H1 (cell line): ENCODE data around the gene CCDC171. TPM values are rescaled to one million over a fixed set of nuclear protein-coding genes. Genes with fewer than 3 reads are reported as not detected.

Experiments
- CTCF ChIA-PET: fragments of 300-600 bp; sonication (Branson Sonifier 250); formaldehyde crosslinking; loops from one replicate; lab custom pipeline; 2021; ENCODE audit not compliant: partially characterized antibody; lab: Charles Lee
- POLR2A ChIA-PET: fragments of 300-600 bp; sonication (Branson Sonifier 250); formaldehyde crosslinking; loops from one replicate; lab custom pipeline; 2021; ENCODE audit warnings: inconsistent platforms; ENCODE audit not compliant: partially characterized antibody; lab: Charles Lee
- DNase-seq, 2 experiments: peaks; one replicate each; pipeline versions ENCODE4 v3.0.0 to v3.0.0-alpha.2; 2010 to 2022; ENCODE audit warnings: low spot score in 2 of 2, low read depth in 1 of 2, mixed read lengths in 1 of 2
- FAIRE-seq: peaks from 2 replicates; lab custom pipeline; 2011; peaks lifted over from hg19 to GRCh38; lab: Jason Lieb, UNC
- H2AFZ ChIP-seq: 2 replicates; pipeline ENCODE4 v1.8.1; 2012; ENCODE audit warnings: low read length, inconsistent platforms
- H2AK5ac ChIP-seq: 2 replicates; pipeline ENCODE4 v1.6.1; 2013; ENCODE audit warnings: low read depth, low read length
- H2BK120ac ChIP-seq: replicated peaks from 2 replicates; pipeline ENCODE3; 2013; ENCODE audit warnings: low read depth, low read length, inconsistent platforms
- H2BK12ac ChIP-seq: 2 replicates; pipeline ENCODE4 v1.6.1; 2013; ENCODE audit warnings: low read depth, low read length
- H2BK15ac ChIP-seq: 2 replicates; pipeline ENCODE4 v1.6.1; 2013; ENCODE audit warnings: low read length
- H2BK20ac ChIP-seq: 2 replicates; pipeline ENCODE4 v1.6.1; 2013; ENCODE audit warnings: low read length
- H2BK5ac ChIP-seq: 2 replicates; pipeline ENCODE4 v1.6.1; 2013; ENCODE audit warnings: low read depth, low read length
- H3K14ac ChIP-seq: 2 replicates; pipeline ENCODE4 v1.6.1; 2013; ENCODE audit warnings: inconsistent platforms; ENCODE audit not compliant: insufficient read length
- H3K18ac ChIP-seq: 2 replicates; pipeline ENCODE4 v1.6.1; 2013; ENCODE audit warnings: low read length; ENCODE audit errors: extremely low read depth
- H3K23ac ChIP-seq: 2 replicates; pipeline ENCODE4 v1.6.1; 2013; ENCODE audit warnings: inconsistent platforms; ENCODE audit not compliant: insufficient read length
- H3K23me2 ChIP-seq: 2 replicates; pipeline ENCODE4 v1.6.1; 2013; ENCODE audit warnings: low read depth, low read length
- H3K27ac ChIP-seq: 2 replicates; pipeline ENCODE4 v1.6.1; 2011; ENCODE audit warnings: low read depth, low read length, inconsistent platforms
- H3K27me3 ChIP-seq, 4 experiments: replicated peaks in 1 of 4; 1 replicate in 1 of 4; 2 replicates in 3 of 4; pipeline versions ENCODE4 v1.6.1 to v1.8.1; 2011 to 2013; ENCODE audit warnings: low read length in 3 of 4, mild to moderate bottlenecking in 3 of 4, inconsistent platforms in 2 of 4, mixed read lengths in 2 of 4, moderate library complexity in 1 of 4; ENCODE audit not compliant: control insufficient read depth in 3 of 4, insufficient read depth in 3 of 4; ENCODE audit errors: extremely low read depth in 1 of 4
- H3K36me3 ChIP-seq, 4 experiments: 2 replicates each; pipeline versions ENCODE4 v1.6.1 to v1.8.1; 2011 to 2013; ENCODE audit warnings: mild to moderate bottlenecking in 4 of 4, low read length in 3 of 4, moderate library complexity in 2 of 4, control low read depth in 1 of 4, inconsistent platforms in 1 of 4; ENCODE audit not compliant: insufficient read depth in 4 of 4, control insufficient read depth in 2 of 4
- H3K4ac ChIP-seq: replicated peaks from 2 replicates; pipeline ENCODE3; 2013; ENCODE audit warnings: low read length, low read depth, mixed read lengths, inconsistent platforms; ENCODE audit not compliant: insufficient read length
- H3K4me1 ChIP-seq, 4 experiments: replicated peaks in 1 of 4; 1 replicate in 1 of 4; 2 replicates in 3 of 4; pipeline versions ENCODE4 v1.6.1 to v1.8.1; 2011 to 2013; ENCODE audit warnings: low read length in 3 of 4, inconsistent platforms in 2 of 4, mixed read lengths in 1 of 4; ENCODE audit not compliant: insufficient read depth in 4 of 4, control insufficient read depth in 3 of 4
- H3K4me2 ChIP-seq, 2 experiments: 2 replicates each; pipeline versions ENCODE4 v1.6.1 to v1.8.1; 2011 to 2013; ENCODE audit warnings: low read depth in 2 of 2, low read length in 2 of 2, control low read depth in 1 of 2, inconsistent platforms in 1 of 2, mild to moderate bottlenecking in 1 of 2; ENCODE audit not compliant: insufficient read depth in 1 of 2
- H3K4me3 ChIP-seq, 4 experiments: fragments of 200-600, 300-600 bp in 1 of 4; sonication (generic), shearing (Covaris generic), sonication (Bioruptor Twin) in 1 of 4; 2 replicates each; pipeline versions ENCODE4 v1.5.1 to v1.8.1; 2011 to 2016; ENCODE audit warnings: low read length in 4 of 4, low read depth in 3 of 4, control low read depth in 2 of 4, inconsistent platforms in 2 of 4, mild to moderate bottlenecking in 2 of 4, mixed read lengths in 1 of 4, moderate library complexity in 1 of 4; ENCODE audit not compliant: insufficient read depth in 2 of 4; ENCODE audit errors: extremely low read depth in 1 of 4
- H3K56ac ChIP-seq: replicated peaks from 2 replicates; pipeline ENCODE3; 2013; ENCODE audit warnings: low read depth, mild to moderate bottlenecking, mixed read lengths, low read length, inconsistent platforms; ENCODE audit not compliant: insufficient read length
- H3K79me1 ChIP-seq: 2 replicates; pipeline ENCODE4 v1.6.1; 2013; ENCODE audit warnings: low read depth, low read length, control low read depth
- H3K79me2 ChIP-seq, 2 experiments: 2 replicates each; pipeline versions ENCODE4 v1.6.1 to v1.8.1; 2012 to 2013; ENCODE audit warnings: low read length in 2 of 2, mild to moderate bottlenecking in 2 of 2, inconsistent platforms in 1 of 2; ENCODE audit not compliant: insufficient read depth in 2 of 2, control insufficient read depth in 1 of 2
- H3K9ac ChIP-seq, 4 experiments: replicated peaks in 1 of 4; 1 replicate in 1 of 4; 2 replicates in 3 of 4; pipeline versions ENCODE4 v1.6.1 to v1.8.1; 2011 to 2013; ENCODE audit warnings: low read depth in 3 of 4, low read length in 3 of 4, control low read depth in 2 of 4, mild to moderate bottlenecking in 2 of 4, moderate library complexity in 2 of 4, inconsistent platforms in 1 of 4; ENCODE audit errors: extremely low read depth in 1 of 4
- H3K9me3 ChIP-seq, 2 experiments: 2 replicates each; pipeline versions ENCODE4 v1.6.1 to v1.8.1; 2012 to 2013; ENCODE audit warnings: mild to moderate bottlenecking in 2 of 2, moderate library complexity in 2 of 2, control low read depth in 1 of 2, inconsistent platforms in 1 of 2, low read depth in 1 of 2, low read length in 1 of 2, mixed read lengths in 1 of 2; ENCODE audit not compliant: insufficient read depth in 2 of 2
- H4K20me1 ChIP-seq, 2 experiments: replicated peaks in 1 of 2; 2 replicates each; pipeline versions ENCODE3 to v1.8.1; 2011 to 2013; ENCODE audit warnings: inconsistent platforms in 2 of 2, low read length in 2 of 2, mild to moderate bottlenecking in 1 of 2; ENCODE audit not compliant: insufficient read depth in 2 of 2, control insufficient read depth in 1 of 2
- H4K5ac ChIP-seq: 2 replicates; pipeline ENCODE4 v1.6.1; 2013; ENCODE audit warnings: low read length, low read depth, mixed read lengths, inconsistent platforms; ENCODE audit not compliant: insufficient read length
- H4K8ac ChIP-seq: 2 replicates; pipeline ENCODE4 v1.8.0; 2013; ENCODE audit warnings: mild to moderate bottlenecking, moderate library complexity, low read length, inconsistent platforms; ENCODE audit not compliant: insufficient read depth; ENCODE audit errors: extremely low read depth
- H4K91ac ChIP-seq: replicated peaks from 2 replicates; pipeline ENCODE3; 2013; ENCODE audit warnings: low read length, mixed read lengths, inconsistent platforms; ENCODE audit not compliant: insufficient read length
- CBX5 ChIP-seq: fragments of 300-800, 300-1000 bp; sonication (generic); IDR thresholded peaks from 2 replicates; pipeline ENCODE4 v1.7.1; 2016; ENCODE audit warnings: antibody characterized with exemption, low read length, low read depth
- CREB1 ChIP-seq: IDR thresholded peaks from 2 replicates; pipeline ENCODE4 v1.6.1; 2012; ENCODE audit warnings: inconsistent platforms
- HDAC2 ChIP-seq, 2 experiments: fragments of 300-600 bp in 1 of 2; sonication (generic) in 1 of 2; IDR thresholded peaks; 2 replicates each; pipeline ENCODE4 v1.6.1; 2011 to 2012; ENCODE audit warnings: low read depth in 2 of 2, low read length in 2 of 2, mild to moderate bottlenecking in 2 of 2, moderate library complexity in 2 of 2, borderline replicate concordance in 1 of 2, inconsistent platforms in 1 of 2
- RNF2 ChIP-seq: fragments of 200-900, 300-1000 bp; sonication (generic); IDR thresholded peaks from 2 replicates; pipeline ENCODE4 v1.7.1; 2016; ENCODE audit warnings: borderline replicate concordance, low read depth, mild to moderate bottlenecking, antibody characterized with exemption, low read length; ENCODE audit not compliant: poor library complexity, severe bottlenecking; ENCODE audit errors: missing control alignments
- SUZ12 ChIP-seq: fragments of 200-600 bp; sonication (generic); IDR thresholded peaks from 2 replicates; pipeline ENCODE4 v1.6.1; 2012; ENCODE audit warnings: mild to moderate bottlenecking, inconsistent platforms, low read length, moderate library complexity, mixed read lengths
- YY1 ChIP-seq: IDR thresholded peaks from 2 replicates; pipeline ENCODE4 v1.6.1; 2011; ENCODE audit warnings: low read depth, mild to moderate bottlenecking, low read length
- WGBS, 2 experiments: shearing (Covaris generic) in 1 of 2; methylation state at CpG; one replicate each; pipeline versions ENCODE4 v1.1.6 to v1.1.7; 2013 to 2015; ENCODE audit warnings: low lambda C conversion rate in 2 of 2, mixed read lengths in 2 of 2, inconsistent platforms in 1 of 2, low coverage in 1 of 2, missing lambda C conversion rate in 1 of 2; ENCODE audit not compliant: insufficient replicate concordance in 2 of 2, insufficient coverage in 1 of 2, insufficient read length in 1 of 2; ENCODE audit errors: extremely low coverage in 1 of 2, missing lambda C conversion rate in 1 of 2; 5-methylcytosine and 5-hydroxymethylcytosine counted together
- polyA plus RNA-seq, 7 experiments: library from polyadenylated mRNA; depleted of rRNA in 3 of 7; stranded (reverse) in 5 of 7; unstranded in 2 of 7; fragments of >200 nt in 5 of 7; fragments of 200-250 nt in 2 of 7; gene quantifications; 1 replicate in 5 of 7; 2 replicates in 1 of 7; 4 replicates in 1 of 7; pipeline versions ENCODE4 v1.2.1 to v1.2.3, GENCODE V29; 2011 to 2013; ENCODE audit warnings: missing spikeins in 2 of 7, mixed read lengths in 2 of 7
- total RNA-seq: library from RNA; stranded (reverse); fragmentation: NEBNext Ultra II Directional; extraction: Animal tissue kit (Norgen Biotek cat#: 25700); gene quantifications from 2 replicates; pipeline ENCODE4 v1.2.1, GENCODE V29; 2021

The CCDC171 gene
- total and polyA plus RNA-seq, 2 of the 8 experiments (the other 6 are each of a cell fraction or from before 2014, with no cell fraction given), result 0.83 to 2.3 TPM

- H3K23ac ChIP-seq, result no peak overlapping the region
- H3K18ac ChIP-seq, result no peak overlapping the region
Observed at GRCh38 chr9:15711531-15711930, 158.7 kb downstream of the CCDC171 start.

More at GRCh38 chr9:15711531-15711930, 158.7 kb downstream of the CCDC171 start:
- H2AFZ ChIP-seq, result no peak overlapping the region
- H4K5ac ChIP-seq, result no peak overlapping the region
- H3K23me2 ChIP-seq, result no peaks in the 10 kb centered on the region
- no peak overlapping the region for H3K27ac ChIP-seq
- H2BK5ac ChIP-seq, result no peak overlapping the region
- H3K79me1 ChIP-seq, result no peaks in the 10 kb centered on the region
- no peaks in the 10 kb centered on the region for H4K20me1 ChIP-seq
- H2BK120ac ChIP-seq, result no peak overlapping the region
- H3K56ac ChIP-seq, result no peak overlapping the region
- H3K4ac ChIP-seq, result no peak overlapping the region
- H3K4me1 ChIP-seq, result no peaks in the 10 kb centered on the region
- no peak overlapping the region for H2BK20ac ChIP-seq
- no peaks in the 10 kb centered on the region for H3K9me3 ChIP-seq
- H3K9ac ChIP-seq, result no peak overlapping the region
- no peak overlapping the region for H3K14ac ChIP-seq
- ChIA-PET CTCF (no interaction called here), POLR2A (no interaction called here)
- 88% methylated on average over 1 of the region's 1 CpG; no CpG with 5 or more reads in 1 of the 2 experiments for WGBS, 2 experiments
- no peak overlapping the region for H4K8ac ChIP-seq
- no peak overlapping the region for H2AK5ac ChIP-seq
- no peak overlapping the region for H2BK12ac ChIP-seq
- no peak overlapping the region for H3K4me2 ChIP-seq
- no peaks in the 10 kb centered on the region for H3K79me2 ChIP-seq
- no peak overlapping the region for H3K4me3 ChIP-seq
- DNase-seq (no peak), FAIRE-seq (no peak)
- no peaks in the 10 kb centered on the region for H3K27me3 ChIP-seq
- H4K91ac ChIP-seq, result no peak overlapping the region
- H2BK15ac ChIP-seq, result no peak overlapping the region
- no peaks in the 10 kb centered on the region for H3K36me3 ChIP-seq
- TF ChIP-seq YY1 (no peak), CBX5 (no peak), RNF2 (no peak), CREB1 (no peak), SUZ12 (no peak), HDAC2 (IDR thresholded peaks at IDR 0.05; ENCODE audit: borderline replicate concordance in 1 of 2, low read depth in 2 of 2, low read length in 2 of 2) (no peak)
